A549 (cell line): Measurements from ENCODE around the gene CIITA.

Experiments used
- EP300 ChIP-seq, 2 experiments: fragments of >200 bp; sonication (Bioruptor Twin); formaldehyde crosslinking; IDR thresholded peaks; 2 replicates in 1 of 2; 3 replicates in 1 of 2; pipeline ENCODE4 v1.6.1; 2016 to 2017
- ESRRA ChIP-seq: fragments of 150-350 bp; IDR thresholded peaks from 2 replicates; pipeline ENCODE4 v1.6.1; 2014; ENCODE audit warnings: mild to moderate bottlenecking, low read length, borderline replicate concordance
- KDM1A ChIP-seq: fragments of 200-600 bp; sonication (generic); IDR thresholded peaks from 2 replicates; pipeline ENCODE4 v1.6.1; 2016; ENCODE audit warnings: low read depth, mild to moderate bottlenecking
- MAX ChIP-seq: IDR thresholded peaks from 2 replicates; pipeline ENCODE4 v1.6.1; 2012
- POLR2A ChIP-seq: IDR thresholded peaks from 2 replicates; pipeline ENCODE4 v1.6.1; 2012; ENCODE audit warnings: mild to moderate bottlenecking, low read length
- RARB ChIP-seq: fragments of 250-450 bp; sonication (Bioruptor Pico); IDR thresholded peaks from 2 replicates; pipeline ENCODE4 v1.8.0; 2021; ENCODE audit warnings: mild to moderate bottlenecking, moderate library complexity
- RNF2 ChIP-seq: fragments of 200-600 bp; sonication (generic); IDR thresholded peaks from 2 replicates; pipeline ENCODE4 v1.6.1; 2016; ENCODE audit warnings: low read depth, mild to moderate bottlenecking, antibody characterized with exemption, moderate library complexity, borderline replicate concordance
- TF ChIP-seq, protein P1 (sequence below): fragments of >200 bp; sonication (Bioruptor Twin); formaldehyde crosslinking; IDR thresholded peaks from 3 replicates; pipeline ENCODE4 v1.5.1; 2016

- TF ChIP-seq, protein P1, sequence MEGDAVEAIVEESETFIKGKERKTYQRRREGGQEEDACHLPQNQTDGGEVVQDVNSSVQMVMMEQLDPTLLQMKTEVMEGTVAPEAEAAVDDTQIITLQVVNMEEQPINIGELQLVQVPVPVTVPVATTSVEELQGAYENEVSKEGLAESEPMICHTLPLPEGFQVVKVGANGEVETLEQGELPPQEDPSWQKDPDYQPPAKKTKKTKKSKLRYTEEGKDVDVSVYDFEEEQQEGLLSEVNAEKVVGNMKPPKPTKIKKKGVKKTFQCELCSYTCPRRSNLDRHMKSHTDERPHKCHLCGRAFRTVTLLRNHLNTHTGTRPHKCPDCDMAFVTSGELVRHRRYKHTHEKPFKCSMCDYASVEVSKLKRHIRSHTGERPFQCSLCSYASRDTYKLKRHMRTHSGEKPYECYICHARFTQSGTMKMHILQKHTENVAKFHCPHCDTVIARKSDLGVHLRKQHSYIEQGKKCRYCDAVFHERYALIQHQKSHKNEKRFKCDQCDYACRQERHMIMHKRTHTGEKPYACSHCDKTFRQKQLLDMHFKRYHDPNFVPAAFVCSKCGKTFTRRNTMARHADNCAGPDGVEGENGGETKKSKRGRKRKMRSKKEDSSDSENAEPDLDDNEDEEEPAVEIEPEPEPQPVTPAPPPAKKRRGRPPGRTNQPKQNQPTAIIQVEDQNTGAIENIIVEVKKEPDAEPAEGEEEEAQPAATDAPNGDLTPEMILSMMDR: no peak
- no peak for TF ChIP-seq ESRRA
- no peak for TF ChIP-seq MAX
- no peak for TF ChIP-seq POLR2A
- no peak for TF ChIP-seq RARB (CRISPR knock-in tag)
- no peak for TF ChIP-seq EP300 (IDR thresholded peaks at IDR 0.05)
- TF ChIP-seq KDM1A: no peak
- TF ChIP-seq RNF2: no peak
Observed at GRCh38 chr16:10896723-10897122, 19.7 kb downstream of the CIITA start.
